ENCODE measurements around the gene C2CD4A.

Gene C2CD4A

GRCh38 chr15:62099094-62099601 is 32.4 kb downstream of the C2CD4A start:
- Histone ChIP-seq H3K36me3 (ENCODE audit: control insufficient read depth in 4 of 4, insufficient read depth in 4 of 4, low read length in 3 of 4) (no peaks in the 10 kb centered on the region), H3K4me3 (ENCODE audit: control insufficient read depth in 1 of 7, extremely low read depth in 1 of 7, insufficient read depth in 4 of 7, low read depth in 2 of 7, low read length in 6 of 7) (no peak overlapping the region), H3K27ac (ENCODE audit: insufficient read depth in 1 of 2, low read depth in 1 of 2, low read length in 2 of 2, poor library complexity in 1 of 2, severe bottlenecking in 2 of 2) (no peak overlapping the region), H3K4me1 (ENCODE audit: control extremely low read depth in 1 of 4, control insufficient read depth in 4 of 4, insufficient read depth in 4 of 4, low read length in 3 of 4) (peaks cover 0 to 2% (median 0%) of the 10 kb centered on the region in 4 experiments), H3K9me3 (ENCODE audit: control extremely low read depth in 1 of 5, control insufficient read depth in 4 of 5, insufficient read depth in 2 of 5, low read depth in 1 of 5, low read length in 4 of 5) (no peaks in the 10 kb centered on the region), H3K27me3 (replicated peaks in 2 of 5; ENCODE audit: control insufficient read depth in 4 of 5, insufficient read depth in 5 of 5, low read length in 4 of 5) (peaks cover 0 to 3% (median 0%) of the 10 kb centered on the region in 5 experiments)
- WGBS (ENCODE audit: insufficient coverage), result 68% methylated on average over 4 of the region's 7 CpGs
- ChIA-PET CTCF (interaction anchor here (1.0 kb wide), 1 partner anchor 10 kb away, joined by 3 read pairs; no protein-coding TSS in a partner anchor), POLR2A (no interaction called here)
- DNase-seq, result no peak

GRCh38 chr15:62103431-62103830 is 36.7 kb downstream of the C2CD4A start:
- H3K9me3 ChIP-seq (ENCODE audit: control extremely low read depth in 1 of 5, control insufficient read depth in 4 of 5, insufficient read depth in 2 of 5, low read depth in 1 of 5, low read length in 4 of 5), result no peaks in the 10 kb centered on the region
- H3K36me3 ChIP-seq (ENCODE audit: control insufficient read depth in 4 of 4, insufficient read depth in 4 of 4, low read length in 3 of 4), result no peaks in the 10 kb centered on the region
- H3K27ac ChIP-seq (ENCODE audit: insufficient read depth in 1 of 2, low read depth in 1 of 2, low read length in 2 of 2, poor library complexity in 1 of 2, severe bottlenecking in 2 of 2), result no peak overlapping the region
- DNase-seq, result no peak
- ChIA-PET POLR2A (no interaction called here), CTCF (no interaction called here)
- no peak overlapping the region for H3K4me3 ChIP-seq (ENCODE audit: control insufficient read depth in 1 of 7, extremely low read depth in 1 of 7, insufficient read depth in 4 of 7, low read depth in 2 of 7, low read length in 6 of 7)
- 96% methylated on average over 6 of the region's 7 CpGs for WGBS (ENCODE audit: insufficient coverage)
- no peaks in the 10 kb centered on the region for H3K27me3 ChIP-seq (replicated peaks in 2 of 5; ENCODE audit: control insufficient read depth in 4 of 5, insufficient read depth in 5 of 5, low read length in 4 of 5)
- peaks cover 0 to 2% (median 0%) of the 10 kb centered on the region in 4 experiments for H3K4me1 ChIP-seq (ENCODE audit: control extremely low read depth in 1 of 4, control insufficient read depth in 4 of 4, insufficient read depth in 4 of 4, low read length in 3 of 4)

- no peaks in the 10 kb centered on the region for H3K9me3 ChIP-seq (ENCODE audit: control extremely low read depth in 1 of 5, control insufficient read depth in 4 of 5, insufficient read depth in 2 of 5, low read depth in 1 of 5, low read length in 4 of 5)
- no peaks in the 10 kb centered on the region for H3K36me3 ChIP-seq (ENCODE audit: control insufficient read depth in 4 of 4, insufficient read depth in 4 of 4, low read length in 3 of 4)
- H3K4me3 ChIP-seq (ENCODE audit: control insufficient read depth in 1 of 7, extremely low read depth in 1 of 7, insufficient read depth in 4 of 7, low read depth in 2 of 7, low read length in 6 of 7), result no peak overlapping the region
- POLR2A ChIA-PET, result no interaction called here
- H3K27me3 ChIP-seq (replicated peaks in 2 of 5; ENCODE audit: control insufficient read depth in 4 of 5, insufficient read depth in 5 of 5, low read length in 4 of 5), result no peaks in the 10 kb centered on the region
- no peak for DNase-seq
- CTCF ChIA-PET, result no interaction called here
- peaks cover 0 to 2% (median 0%) of the 10 kb centered on the region in 4 experiments for H3K4me1 ChIP-seq (ENCODE audit: control extremely low read depth in 1 of 4, control insufficient read depth in 4 of 4, insufficient read depth in 4 of 4, low read length in 3 of 4)
- WGBS (ENCODE audit: insufficient coverage), result 44% methylated on average over 2 of the region's 3 CpGs
- H3K27ac ChIP-seq (ENCODE audit: insufficient read depth in 1 of 2, low read depth in 1 of 2, low read length in 2 of 2, poor library complexity in 1 of 2, severe bottlenecking in 2 of 2), result no peak overlapping the region
Measured at GRCh38 chr15:62104401-62104800, 37.6 kb downstream of the C2CD4A start.

- CTCF ChIA-PET, result no interaction called here
- Histone ChIP-seq H3K36me3 (ENCODE audit: control insufficient read depth in 4 of 4, insufficient read depth in 4 of 4, low read length in 3 of 4) (no peaks in the 10 kb centered on the region), H3K4me3 (ENCODE audit: control insufficient read depth in 1 of 7, extremely low read depth in 1 of 7, insufficient read depth in 4 of 7, low read depth in 2 of 7, low read length in 6 of 7) (no peak overlapping the region), H3K27me3 (replicated peaks in 2 of 5; ENCODE audit: control insufficient read depth in 4 of 5, insufficient read depth in 5 of 5, low read length in 4 of 5) (peaks cover 0 to under 1% (median 0%) of the 10 kb centered on the region in 5 experiments), H3K9me3 (ENCODE audit: control extremely low read depth in 1 of 5, control insufficient read depth in 4 of 5, insufficient read depth in 2 of 5, low read depth in 1 of 5, low read length in 4 of 5) (no peaks in the 10 kb centered on the region), H3K4me1 (ENCODE audit: control extremely low read depth in 1 of 4, control insufficient read depth in 4 of 4, insufficient read depth in 4 of 4, low read length in 3 of 4) (peaks cover 0 to 2% (median 0%) of the 10 kb centered on the region in 4 experiments), H3K27ac (ENCODE audit: insufficient read depth in 1 of 2, low read depth in 1 of 2, low read length in 2 of 2, poor library complexity in 1 of 2, severe bottlenecking in 2 of 2) (no peak overlapping the region)
- DNase-seq, result no peak
- WGBS (ENCODE audit: insufficient coverage), result 100% methylated on average over 1 of the region's 5 CpGs
- POLR2A ChIA-PET, result no interaction called here
Measured at GRCh38 chr15:62104846-62105245, 38.1 kb downstream of the C2CD4A start.

- no peak for DNase-seq
- H3K36me3 ChIP-seq (ENCODE audit: control insufficient read depth in 4 of 4, insufficient read depth in 4 of 4, low read length in 3 of 4), result no peaks in the 10 kb centered on the region
- no peaks in the 10 kb centered on the region for H3K9me3 ChIP-seq (ENCODE audit: control extremely low read depth in 1 of 5, control insufficient read depth in 4 of 5, insufficient read depth in 2 of 5, low read depth in 1 of 5, low read length in 4 of 5)
- no peak overlapping the region for H3K27ac ChIP-seq (ENCODE audit: insufficient read depth in 1 of 2, low read depth in 1 of 2, low read length in 2 of 2, poor library complexity in 1 of 2, severe bottlenecking in 2 of 2)
- 97% methylated on average over 9 of the region's 11 CpGs for WGBS (ENCODE audit: insufficient coverage)
- H3K27me3 ChIP-seq (replicated peaks in 2 of 5; ENCODE audit: control insufficient read depth in 4 of 5, insufficient read depth in 5 of 5, low read length in 4 of 5), result peaks cover 0 to 2% (median 0%) of the 10 kb centered on the region in 5 experiments
- ChIA-PET CTCF (no interaction called here), POLR2A (no interaction called here)
- H3K4me3 ChIP-seq (ENCODE audit: control insufficient read depth in 1 of 7, extremely low read depth in 1 of 7, insufficient read depth in 4 of 7, low read depth in 2 of 7, low read length in 6 of 7), result no peak overlapping the region
- peaks cover 0 to 2% (median 0%) of the 10 kb centered on the region in 4 experiments for H3K4me1 ChIP-seq (ENCODE audit: control extremely low read depth in 1 of 4, control insufficient read depth in 4 of 4, insufficient read depth in 4 of 4, low read length in 3 of 4)
Measured at GRCh38 chr15:62105266-62105665, 38.5 kb downstream of the C2CD4A start.

- ChIA-PET POLR2A (no interaction called here), CTCF (interaction anchor here (1.1 kb wide), 1 partner anchor 8 kb away, joined by 3 read pairs; no protein-coding TSS in a partner anchor)
- no peak for DNase-seq
- WGBS (ENCODE audit: insufficient coverage), result no CpG with 5 or more reads among the region's 3 CpGs
- H3K27ac ChIP-seq (ENCODE audit: insufficient read depth in 1 of 2, low read depth in 1 of 2, low read length in 2 of 2, poor library complexity in 1 of 2, severe bottlenecking in 2 of 2), result no peak overlapping the region
- H3K27me3 ChIP-seq (replicated peaks in 2 of 5; ENCODE audit: control insufficient read depth in 4 of 5, insufficient read depth in 5 of 5, low read length in 4 of 5), result peaks cover 0 to 2% (median 0%) of the 10 kb centered on the region in 5 experiments
- H3K9me3 ChIP-seq (ENCODE audit: control extremely low read depth in 1 of 5, control insufficient read depth in 4 of 5, insufficient read depth in 2 of 5, low read depth in 1 of 5, low read length in 4 of 5), result no peaks in the 10 kb centered on the region
- H3K4me1 ChIP-seq (ENCODE audit: control extremely low read depth in 1 of 4, control insufficient read depth in 4 of 4, insufficient read depth in 4 of 4, low read length in 3 of 4), result peaks cover 0 to 2% (median 0%) of the 10 kb centered on the region in 4 experiments
- H3K4me3 ChIP-seq (ENCODE audit: control insufficient read depth in 1 of 7, extremely low read depth in 1 of 7, insufficient read depth in 4 of 7, low read depth in 2 of 7, low read length in 6 of 7), result no peak overlapping the region
- H3K36me3 ChIP-seq (ENCODE audit: control insufficient read depth in 4 of 4, insufficient read depth in 4 of 4, low read length in 3 of 4), result no peaks in the 10 kb centered on the region
Measured at GRCh38 chr15:62106096-62106495, 39.3 kb downstream of the C2CD4A start.

GRCh38 chr15:62107571-62108121 is 40.9 kb downstream of the C2CD4A start:
- no peak for DNase-seq
- H3K9me3 ChIP-seq (ENCODE audit: control extremely low read depth in 1 of 5, control insufficient read depth in 4 of 5, insufficient read depth in 2 of 5, low read depth in 1 of 5, low read length in 4 of 5), result no peaks in the 10 kb centered on the region
- no CpG with 5 or more reads among the region's 2 CpGs for WGBS (ENCODE audit: insufficient coverage)
- H3K27ac ChIP-seq (ENCODE audit: insufficient read depth in 1 of 2, low read depth in 1 of 2, low read length in 2 of 2, poor library complexity in 1 of 2, severe bottlenecking in 2 of 2), result no peak overlapping the region
- H3K4me1 ChIP-seq (ENCODE audit: control extremely low read depth in 1 of 4, control insufficient read depth in 4 of 4, insufficient read depth in 4 of 4, low read length in 3 of 4), result no peaks in the 10 kb centered on the region
- H3K27me3 ChIP-seq (replicated peaks in 2 of 5; ENCODE audit: control insufficient read depth in 4 of 5, insufficient read depth in 5 of 5, low read length in 4 of 5), result peaks cover 0 to 2% (median 0%) of the 10 kb centered on the region in 5 experiments
- H3K4me3 ChIP-seq (ENCODE audit: control insufficient read depth in 1 of 7, extremely low read depth in 1 of 7, insufficient read depth in 4 of 7, low read depth in 2 of 7, low read length in 6 of 7), result no peak overlapping the region
- H3K36me3 ChIP-seq (ENCODE audit: control insufficient read depth in 4 of 4, insufficient read depth in 4 of 4, low read length in 3 of 4), result no peaks in the 10 kb centered on the region
- ChIA-PET CTCF (no interaction called here), POLR2A (no interaction called here)

Data from common myeloid progenitor, CD34-positive (primary cell).